H9 (cell line): ENCODE results near the gene TSPO2. TPM values are rescaled to one million over a fixed set of nuclear protein-coding genes. Genes with fewer than 3 reads are reported as not detected.

Experiments
- DNase-seq: peaks from one replicate; pipeline ENCODE4 v3.0.0-alpha.2; 2017
- H2AFZ ChIP-seq: one replicate; pipeline ENCODE4 v1.6.1; 2013; ENCODE audit warnings: mild to moderate bottlenecking, low read length, control low read depth, moderate library complexity
- H2AK5ac ChIP-seq: 2 replicates; pipeline ENCODE4 v1.6.1; 2013; ENCODE audit warnings: low read length, control low read depth, mixed read lengths; ENCODE audit not compliant: insufficient read length
- H2BK120ac ChIP-seq: one replicate; pipeline ENCODE4 v1.6.1; 2013; ENCODE audit warnings: low read depth, mild to moderate bottlenecking, low read length, control low read depth, inconsistent platforms; ENCODE audit not compliant: poor library complexity, severe bottlenecking
- H2BK12ac ChIP-seq: 2 replicates; pipeline ENCODE4 v1.6.1; 2013; ENCODE audit warnings: low read length, control low read depth, mixed read lengths, low read depth; ENCODE audit not compliant: insufficient read length
- H2BK15ac ChIP-seq: 2 replicates; pipeline ENCODE4 v1.6.1; 2013; ENCODE audit warnings: low read depth, low read length, control low read depth
- H2BK20ac ChIP-seq: one replicate; pipeline ENCODE4 v1.6.1; 2013; ENCODE audit warnings: low read depth, mild to moderate bottlenecking, low read length, control low read depth, inconsistent platforms; ENCODE audit not compliant: poor library complexity, severe bottlenecking
- H2BK5ac ChIP-seq: 2 replicates; pipeline ENCODE4 v1.6.1; 2013; ENCODE audit warnings: low read length, control low read depth, mixed read lengths; ENCODE audit not compliant: insufficient read length
- H3K14ac ChIP-seq: 2 replicates; pipeline ENCODE4 v1.6.1; 2013; ENCODE audit warnings: low read length, control low read depth; ENCODE audit not compliant: insufficient read depth
- H3K18ac ChIP-seq: 2 replicates; pipeline ENCODE4 v1.6.1; 2013; ENCODE audit warnings: low read depth, mild to moderate bottlenecking, mixed read lengths, low read length, control low read depth; ENCODE audit not compliant: insufficient read length
- H3K23ac ChIP-seq: 2 replicates; pipeline ENCODE4 v1.6.1; 2013; ENCODE audit warnings: low read length, control low read depth, mixed read lengths, low read depth; ENCODE audit not compliant: insufficient read length
- H3K23me2 ChIP-seq: 2 replicates; pipeline ENCODE4 v1.6.1; 2013; ENCODE audit warnings: low read depth, mild to moderate bottlenecking, mixed read lengths, low read length, control low read depth; ENCODE audit not compliant: insufficient read length, poor library complexity, severe bottlenecking
- H3K27ac ChIP-seq: 2 replicates; pipeline ENCODE4 v1.5.1; 2013; ENCODE audit warnings: low read length, control low read depth, mixed read lengths, low read depth; ENCODE audit not compliant: insufficient read length
- H3K27me3 ChIP-seq: 2 replicates; pipeline ENCODE4 v1.6.1; 2013; ENCODE audit warnings: low read length, control low read depth, inconsistent platforms; ENCODE audit not compliant: insufficient read depth
- H3K4ac ChIP-seq: 2 replicates; pipeline ENCODE4 v1.6.1; 2013; ENCODE audit warnings: low read depth, mild to moderate bottlenecking, control low read depth, inconsistent platforms, low read length, moderate library complexity
- H3K4me1 ChIP-seq: 2 replicates; pipeline ENCODE4 v1.6.1; 2013; ENCODE audit warnings: low read length, control low read depth, inconsistent platforms; ENCODE audit not compliant: insufficient read depth
- H3K4me2 ChIP-seq: 2 replicates; pipeline ENCODE4 v1.6.1; 2013; ENCODE audit warnings: low read length, control low read depth, mixed read lengths; ENCODE audit not compliant: insufficient read length, insufficient read depth
- H3K56ac ChIP-seq: 2 replicates; pipeline ENCODE4 v1.6.1; 2013; ENCODE audit warnings: low read depth, mild to moderate bottlenecking, mixed read lengths, low read length, control low read depth; ENCODE audit not compliant: insufficient read length
- H3K79me1 ChIP-seq: 2 replicates; pipeline ENCODE4 v1.6.1; 2013; ENCODE audit warnings: low read depth, mild to moderate bottlenecking, moderate library complexity, low read length, control low read depth, inconsistent platforms; ENCODE audit not compliant: insufficient read depth, poor library complexity, severe bottlenecking
- H3K79me2 ChIP-seq: 2 replicates; pipeline ENCODE4 v1.6.1; 2013; ENCODE audit warnings: low read length, control low read depth, inconsistent platforms; ENCODE audit not compliant: insufficient read depth
- H3K9ac ChIP-seq: 2 replicates; pipeline ENCODE4 v1.6.1; 2013; ENCODE audit warnings: low read length, control low read depth, mixed read lengths; ENCODE audit not compliant: insufficient read length; ENCODE audit errors: extremely low read depth
- H3K9me3 ChIP-seq: one replicate; pipeline ENCODE4 v1.6.1; 2013; ENCODE audit warnings: low read depth, low read length, inconsistent platforms; ENCODE audit not compliant: control insufficient read depth
- H3T11ph ChIP-seq: one replicate; pipeline ENCODE4 v1.6.1; 2013; ENCODE audit warnings: mild to moderate bottlenecking, low read length, control low read depth, inconsistent platforms
- H4K20me1 ChIP-seq: one replicate; pipeline ENCODE4 v1.6.1; 2013; ENCODE audit not compliant: control insufficient read depth, insufficient read length, insufficient read depth
- H4K5ac ChIP-seq: 2 replicates; pipeline ENCODE4 v1.6.1; 2013; ENCODE audit warnings: low read depth, mild to moderate bottlenecking, mixed read lengths, low read length, control low read depth; ENCODE audit not compliant: insufficient read length
- H4K8ac ChIP-seq: replicated peaks from 2 replicates; pipeline ENCODE4 v1.6.1; 2013; ENCODE audit warnings: low read length, control low read depth, mixed read lengths, low read depth; ENCODE audit not compliant: insufficient read length
- H4K91ac ChIP-seq: 2 replicates; pipeline ENCODE4 v1.6.1; 2013; ENCODE audit warnings: low read depth, mild to moderate bottlenecking, moderate library complexity, mixed read lengths, low read length, control low read depth; ENCODE audit not compliant: insufficient read length
- H3K27ac Mint-ChIP-seq, 3 experiments: 2 replicates in 2 of 3; 3 replicates in 1 of 3; pipeline ENCODE4 v1.8.0; 2020 to 2021; ENCODE audit warnings: mixed read lengths in 3 of 3, mild to moderate bottlenecking in 1 of 3, moderate library complexity in 1 of 3
- H3K27me3 Mint-ChIP-seq: 2 replicates; pipeline ENCODE4 v1.8.0; 2021; ENCODE audit warnings: low read depth, mild to moderate bottlenecking, moderate library complexity, mixed read lengths
- H3K36me3 Mint-ChIP-seq, 3 experiments: 2 replicates in 2 of 3; 3 replicates in 1 of 3; pipeline ENCODE4 v1.8.0; 2020 to 2021; ENCODE audit warnings: low read depth in 3 of 3, mixed read lengths in 3 of 3; ENCODE audit not compliant: insufficient read depth in 1 of 3
- H3K4me1 Mint-ChIP-seq, 2 experiments: 2 replicates each; pipeline ENCODE4 v1.8.0; 2020; ENCODE audit warnings: mixed read lengths in 2 of 2
- H3K4me3 Mint-ChIP-seq, 2 experiments: 2 replicates in 1 of 2; 3 replicates in 1 of 2; pipeline ENCODE4 v1.8.0; 2020 to 2021; ENCODE audit warnings: mild to moderate bottlenecking in 2 of 2, mixed read lengths in 2 of 2, moderate library complexity in 1 of 2
- H3K9me3 Mint-ChIP-seq, 2 experiments: 2 replicates in 1 of 2; 3 replicates in 1 of 2; pipeline ENCODE4 v1.8.0; 2020; ENCODE audit warnings: mild to moderate bottlenecking in 2 of 2, mixed read lengths in 2 of 2, moderate library complexity in 1 of 2
- WGBS: extraction: QIAGEN DNeasy Blood & Tissue Kit; methylation state at CpG from one replicate; pipeline ENCODE4 v1.1.7; 2013; ENCODE audit warnings: missing lambda C conversion rate, low lambda C conversion rate, mixed read lengths; ENCODE audit not compliant: insufficient read length; ENCODE audit errors: extremely low coverage; 5-methylcytosine and 5-hydroxymethylcytosine counted together
- total RNA-seq: library from RNA; stranded (reverse); gene quantifications from 2 replicates; pipeline ENCODE4 v1.2.1, GENCODE V29; 2021
- TF ChIP-seq, protein P1 (sequence below): fragments of 200-600 bp; sonication (generic); conservative IDR thresholded peaks from 3 replicates; pipeline ENCODE4 v1.8.0; 2021; ENCODE audit warnings: antibody characterized with exemption, mild to moderate bottlenecking

TSPO2 gene
- total RNA-seq, 1 experiment from 2014 or later = not detected

DNA sequence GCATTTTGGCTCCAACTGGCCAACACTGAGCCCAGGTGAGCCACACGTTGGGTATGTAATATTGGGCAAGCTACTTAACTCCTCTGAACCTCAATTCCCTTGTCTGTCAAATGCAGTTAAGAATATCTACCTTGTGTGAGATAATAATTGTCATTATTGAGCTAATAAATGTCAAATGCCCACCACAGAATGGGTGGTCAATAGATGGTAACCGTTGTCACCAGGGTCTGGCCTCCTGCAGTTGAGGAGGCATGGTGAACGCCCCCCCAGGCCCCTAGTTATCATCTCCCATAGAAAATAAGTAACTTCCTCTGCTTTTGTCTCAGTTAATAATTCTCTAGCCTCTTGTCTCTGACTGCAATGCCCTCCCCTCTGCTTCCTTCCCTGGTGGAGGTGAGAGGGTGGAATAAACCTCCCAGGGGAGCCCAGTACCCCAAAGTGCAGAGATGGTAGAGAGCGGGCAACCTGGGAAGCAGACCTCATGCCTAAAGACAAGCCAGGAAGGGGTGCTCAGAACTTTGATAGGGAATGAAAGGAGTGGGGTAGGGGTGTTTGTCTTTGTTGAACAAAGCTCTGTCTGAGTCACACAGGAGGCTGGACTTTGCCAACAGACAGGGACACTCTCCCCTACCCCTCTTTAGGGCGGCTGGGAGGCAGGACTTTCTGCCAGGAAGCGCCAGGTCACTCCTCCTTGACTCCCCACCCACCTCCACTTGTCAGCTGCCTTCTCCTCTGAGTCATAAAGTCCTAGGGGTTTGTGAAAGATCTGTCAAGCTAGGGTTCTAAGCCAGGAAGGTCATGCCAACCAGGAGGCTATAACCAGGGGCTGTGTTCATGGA is 1.9 kb upstream of the TSPO2 start:
- no peak for DNase-seq
- Histone ChIP-seq H2AK5ac (no peak overlapping the region), H3K27ac (no peak overlapping the region), H3K14ac (no peak overlapping the region), H2BK12ac (no peak overlapping the region), H2BK120ac (no peak overlapping the region), H3K18ac (no peak overlapping the region), H3K56ac (no peak overlapping the region), H4K8ac (no peak overlapping the region), H4K5ac (no peak overlapping the region), H3K79me2 (no peaks in the 10 kb centered on the region), H3K4ac (no peak overlapping the region), H3K23ac (no peak overlapping the region), H3K27me3 (no peaks in the 10 kb centered on the region), H3K23me2 (no peaks in the 10 kb centered on the region), H3K79me1 (no peaks in the 10 kb centered on the region), H3K4me1 (no peaks in the 10 kb centered on the region), H2AFZ (no peak overlapping the region), H3K9ac (no peak overlapping the region), H3K4me2 (no peak overlapping the region), H2BK15ac (no peak overlapping the region), H3T11ph (no peak overlapping the region), H3K9me3 (no peaks in the 10 kb centered on the region), H2BK20ac (no peak overlapping the region), H4K91ac (no peak overlapping the region), H2BK5ac (no peak overlapping the region), H4K20me1 (no peaks in the 10 kb centered on the region)
- Mint-ChIP-seq H3K27me3 (no peaks in the 10 kb centered on the region; the same call in 1 of the 2 replicates), H3K27ac (peak overlapping the region in 1 of 3 experiments; percentile 63; a peak in 1 of 7 replicates), H3K9me3 (no peaks in the 10 kb centered on the region; a peak in 1 of 5 replicates), H3K4me3 (no peak overlapping the region), H3K36me3 (no peaks in the 10 kb centered on the region), H3K4me1 (peaks cover 12 to 15% of the 10 kb centered on the region in 2 experiments)
- TF ChIP-seq, protein P1, sequence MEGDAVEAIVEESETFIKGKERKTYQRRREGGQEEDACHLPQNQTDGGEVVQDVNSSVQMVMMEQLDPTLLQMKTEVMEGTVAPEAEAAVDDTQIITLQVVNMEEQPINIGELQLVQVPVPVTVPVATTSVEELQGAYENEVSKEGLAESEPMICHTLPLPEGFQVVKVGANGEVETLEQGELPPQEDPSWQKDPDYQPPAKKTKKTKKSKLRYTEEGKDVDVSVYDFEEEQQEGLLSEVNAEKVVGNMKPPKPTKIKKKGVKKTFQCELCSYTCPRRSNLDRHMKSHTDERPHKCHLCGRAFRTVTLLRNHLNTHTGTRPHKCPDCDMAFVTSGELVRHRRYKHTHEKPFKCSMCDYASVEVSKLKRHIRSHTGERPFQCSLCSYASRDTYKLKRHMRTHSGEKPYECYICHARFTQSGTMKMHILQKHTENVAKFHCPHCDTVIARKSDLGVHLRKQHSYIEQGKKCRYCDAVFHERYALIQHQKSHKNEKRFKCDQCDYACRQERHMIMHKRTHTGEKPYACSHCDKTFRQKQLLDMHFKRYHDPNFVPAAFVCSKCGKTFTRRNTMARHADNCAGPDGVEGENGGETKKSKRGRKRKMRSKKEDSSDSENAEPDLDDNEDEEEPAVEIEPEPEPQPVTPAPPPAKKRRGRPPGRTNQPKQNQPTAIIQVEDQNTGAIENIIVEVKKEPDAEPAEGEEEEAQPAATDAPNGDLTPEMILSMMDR = no peak
- WGBS = no CpG with 5 or more reads among the region's 6 CpGs
